Lower lobe of right lung (tissue), 2 donors: ENCODE data around the gene STRIP2. TPM values are rescaled to one million over a fixed set of nuclear protein-coding genes. Genes with fewer than 3 reads are reported as not detected.
"Not testable (repeated sequence)": the region's sequence is repeated elsewhere in the genome, so short reads cannot be mapped to it uniquely, and the experiment has no call there.

Experiments
- ATAC-seq, 2 donors: fragments of 200-7000 bp; cut with Tn5 transposase; one replicate each; pipeline ENCODE4 v1.9.1; 2020 to 2022; ENCODE audit warnings: mild to moderate bottlenecking in 2 of 2, moderate library complexity in 2 of 2
- DNase-seq: peaks from one replicate; pipeline ENCODE4 v3.0.0-alpha.2; 2020
- H3K27ac ChIP-seq: fragments of 200-600 bp; one replicate; pipeline ENCODE4 v1.8.0; 2022
- H3K27me3 ChIP-seq: fragments of 200-600 bp; one replicate; pipeline ENCODE4 v1.8.0; 2022; ENCODE audit warnings: low read depth
- H3K36me3 ChIP-seq: fragments of 200-600 bp; one replicate; pipeline ENCODE4 v1.8.0; 2022; ENCODE audit warnings: mild to moderate bottlenecking
- H3K4me1 ChIP-seq: fragments of 200-600 bp; one replicate; pipeline ENCODE4 v1.8.0; 2022
- H3K4me3 ChIP-seq: fragments of 200-600 bp; one replicate; pipeline ENCODE4 v1.8.0; 2022; ENCODE audit warnings: mild to moderate bottlenecking
- H3K9me3 ChIP-seq: fragments of 200-600 bp; one replicate; pipeline ENCODE4 v1.8.0; 2022
- CTCF ChIP-seq: fragments of 200-600 bp; IDR thresholded peaks from one replicate; pipeline ENCODE4 v1.8.0; 2022; ENCODE audit warnings: antibody characterized with exemption, mild to moderate bottlenecking
- intact Hi-C: fragments of 100-400 bp; cut with DNase I; formaldehyde crosslinking; loops from one replicate; pipeline ENCODE4 v1.11.0; 2022
- total RNA-seq: library from RNA; stranded (reverse); fragmentation: NEBNext Ultra II Directional; extraction: Animal tissue kit (Norgen Biotek cat#: 25700); gene quantifications from one replicate; pipeline ENCODE4 v1.2.1, GENCODE V29; 2021
- donor health status: DM: no; HTN: yes; CAD: no; lungs with severe emphysema.

STRIP2 gene
- total RNA-seq, 1 donor from 2014 or later = 1.3 TPM

GRCh38 chr7:129468547-129468946 is 34.3 kb downstream of the STRIP2 start:
- Histone ChIP-seq H3K36me3 (no peaks in the 10 kb centered on the region), H3K27ac (peak overlapping the region; percentile 53), H3K9me3 (no peaks in the 10 kb centered on the region), H3K27me3 (no peaks in the 10 kb centered on the region), H3K4me3 (peak overlapping the region; percentile 16), H3K4me1 (no peaks in the 10 kb centered on the region)
- DNase-seq (no peak), ATAC-seq (peak; percentile 86 to 94)
- no peak for TF ChIP-seq CTCF
- intact Hi-C loops = no loop called here

GRCh38 chr7:129469930-129470329 is 35.7 kb downstream of the STRIP2 start:
- ATAC-seq (no peak), DNase-seq (no peak)
- Histone ChIP-seq H3K36me3 (no peaks in the 10 kb centered on the region), H3K4me3 (no peak overlapping the region), H3K27ac (no peak overlapping the region), H3K9me3 (no peaks in the 10 kb centered on the region), H3K4me1 (no peaks in the 10 kb centered on the region), H3K27me3 (no peaks in the 10 kb centered on the region)
- intact Hi-C loops = no loop called here
- no peak for TF ChIP-seq CTCF

- no peak overlapping the region for H3K4me3 ChIP-seq
- no peaks in the 10 kb centered on the region for H3K4me1 ChIP-seq
- no peaks in the 10 kb centered on the region for H3K27me3 ChIP-seq
- no peak for ATAC-seq
- H3K27ac ChIP-seq = no peak overlapping the region
- no peaks in the 10 kb centered on the region for H3K9me3 ChIP-seq
- TF ChIP-seq CTCF = no peak
- no peak for DNase-seq
- H3K36me3 ChIP-seq = no peaks in the 10 kb centered on the region
- intact Hi-C loops = no loop called here
These were observed 36.2 kb downstream of the STRIP2 start for GRCh38 chr7:129470411-129470810.

- no peak for TF ChIP-seq CTCF
- intact Hi-C loops = no loop called here
- ATAC-seq = no peak
- Histone ChIP-seq H3K9me3 (no peaks in the 10 kb centered on the region), H3K36me3 (no peaks in the 10 kb centered on the region), H3K27me3 (no peaks in the 10 kb centered on the region), H3K4me1 (no peaks in the 10 kb centered on the region), H3K27ac (no peak overlapping the region), H3K4me3 (no peak overlapping the region)
- DNase-seq = no peak
These were observed 37.2 kb downstream of the STRIP2 start for GRCh38 chr7:129471402-129471827.

- H3K27me3 ChIP-seq, DNase-seq, H3K4me3 ChIP-seq, H3K9me3 ChIP-seq, H3K27ac ChIP-seq, H3K4me1 ChIP-seq, intact Hi-C loops, ATAC-seq, H3K36me3 ChIP-seq: not testable (repeated sequence)
These were observed 41.7 kb downstream of the STRIP2 start for GRCh38 chr7:129475931-129476330.

- H3K36me3 ChIP-seq, intact Hi-C loops, H3K27ac ChIP-seq, H3K4me1 ChIP-seq, H3K27me3 ChIP-seq, ATAC-seq, H3K4me3 ChIP-seq, H3K9me3 ChIP-seq, DNase-seq: not testable (repeated sequence)
These were observed 42.2 kb downstream of the STRIP2 start for GRCh38 chr7:129476398-129476797.

- DNase-seq = no peak
- Histone ChIP-seq H3K36me3 (no peaks in the 10 kb centered on the region), H3K4me3 (no peak overlapping the region), H3K27me3 (no peaks in the 10 kb centered on the region), H3K27ac (no peak overlapping the region), H3K9me3 (no peaks in the 10 kb centered on the region), H3K4me1 (no peaks in the 10 kb centered on the region)
- no peak for ATAC-seq
- intact Hi-C loops = no loop called here
- TF ChIP-seq CTCF = no peak
These were observed 45.6 kb downstream of the STRIP2 start for GRCh38 chr7:129479831-129480230.
